Measurements from ENCODE around the gene RFX5. TPM values are rescaled to one million over a fixed set of nuclear protein-coding genes. Genes with fewer than 3 reads are reported as not detected.

Gene RFX5
- total and polyA plus RNA-seq, 9 of the 15 experiments (the other 6 are each of a cell fraction or from before 2014, with no cell fraction given) = 3.8 to 48.2 (median 32.2) TPM

- no peak for TF ChIP-seq IRF9 (tag; IDR thresholded peaks at IDR 0.05)
- TF ChIP-seq IRF1 (CRISPR knock-in tag; IDR thresholded peaks at IDR 0.05; ENCODE audit: borderline replicate concordance) = no peak
- no peak for TF ChIP-seq KLF16 (IDR thresholded peaks at IDR 0.05)
- no peak for TF ChIP-seq NR4A1 (CRISPR knock-in tag; IDR thresholded peaks at IDR 0.05)
- 0 out of 2 replicates have a peak, but pooled peaks have one; percentile 17 for TF ChIP-seq NR4A1 (tag; IDR thresholded peaks at IDR 0.05)
- peak; percentile 82 for TF ChIP-seq POLR2A (conservative IDR thresholded peaks at IDR 0.05)
- TF ChIP-seq ZNF395 (CRISPR knock-in tag; IDR thresholded peaks at IDR 0.05) = no peak
- TF ChIP-seq ATF2 (CRISPR knock-in tag; IDR thresholded peaks at IDR 0.05) = no peak
- TF ChIP-seq ZBTB9 (CRISPR knock-in tag; IDR thresholded peaks at IDR 0.05) = no peak
- no peak for TF ChIP-seq PTBP1 (IDR thresholded peaks at IDR 0.05; ENCODE audit: low read depth, low read length)
- TF ChIP-seq ZNF764 (CRISPR knock-in tag; IDR thresholded peaks at IDR 0.05; ENCODE audit: low read depth) = no peak
- TF ChIP-seq MCM7 (IDR thresholded peaks at IDR 0.05) = no peak
- TF ChIP-seq ZNF324 (CRISPR knock-in tag; IDR thresholded peaks at IDR 0.05) = no peak
- no peak for TF ChIP-seq ZNF717 (CRISPR knock-in tag; IDR thresholded peaks at IDR 0.05)
- TF ChIP-seq ZNF79 (CRISPR knock-in tag; IDR thresholded peaks at IDR 0.05; ENCODE audit: low read depth) = no peak
- peak in 1 of 2 experiments; percentile 45; a peak in 1 of 4 replicates for TF ChIP-seq ZNF639 (CRISPR knock-in tag; conservative IDR thresholded peaks at IDR 0.05 in 1 of 2, IDR thresholded peaks at IDR 0.05 in 1 of 2)
- no peak for TF ChIP-seq PCBP1 (IDR thresholded peaks at IDR 0.05; ENCODE audit: low read depth, low read length, poor library complexity, severe bottlenecking)
- TF ChIP-seq CTCF (IDR thresholded peaks at IDR 0.05 in 2 of 3, conservative IDR thresholded peaks at IDR 0.05 in 1 of 3; ENCODE audit: insufficient read depth in 2 of 3, low read depth in 1 of 3, low read length in 3 of 3) = no peak
Observed at GRCh38 chr1:151346769-151347522, at the start of gene RFX5 (continued).

Measured in K562 (cell line).